ENCODE measurements around the gene PLET1.
"Not testable (repeated sequence)": the region's sequence is repeated elsewhere in the genome, so short reads cannot be mapped to it uniquely, and the experiment has no call there.

Gene PLET1

DNA sequence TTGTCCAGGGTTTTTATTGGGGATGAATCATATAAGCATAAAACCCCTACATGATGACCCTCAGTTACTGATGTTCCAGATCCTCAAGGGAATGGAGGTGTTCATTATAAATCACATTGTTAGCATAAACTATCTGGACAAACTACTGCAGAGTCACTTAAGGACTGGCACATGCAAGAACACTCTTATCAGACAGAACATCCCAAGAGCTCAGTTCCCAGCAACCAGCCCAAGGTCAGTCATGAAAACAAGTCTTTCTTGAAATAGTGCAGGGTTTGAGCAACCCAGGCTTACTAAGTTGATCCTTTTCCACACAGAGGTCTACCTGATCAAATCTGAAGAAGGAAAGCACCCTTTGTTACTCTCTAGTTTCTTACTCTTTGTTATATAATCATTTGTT is 48.0 kb downstream of the PLET1 start:
- DNase-seq (ENCODE audit: extremely low read depth, low read depth): no peak
- H3K4me3 ChIP-seq (replicated peaks; ENCODE audit: low read depth, low read length): no peak overlapping the region
- TF ChIP-seq, protein P1, sequence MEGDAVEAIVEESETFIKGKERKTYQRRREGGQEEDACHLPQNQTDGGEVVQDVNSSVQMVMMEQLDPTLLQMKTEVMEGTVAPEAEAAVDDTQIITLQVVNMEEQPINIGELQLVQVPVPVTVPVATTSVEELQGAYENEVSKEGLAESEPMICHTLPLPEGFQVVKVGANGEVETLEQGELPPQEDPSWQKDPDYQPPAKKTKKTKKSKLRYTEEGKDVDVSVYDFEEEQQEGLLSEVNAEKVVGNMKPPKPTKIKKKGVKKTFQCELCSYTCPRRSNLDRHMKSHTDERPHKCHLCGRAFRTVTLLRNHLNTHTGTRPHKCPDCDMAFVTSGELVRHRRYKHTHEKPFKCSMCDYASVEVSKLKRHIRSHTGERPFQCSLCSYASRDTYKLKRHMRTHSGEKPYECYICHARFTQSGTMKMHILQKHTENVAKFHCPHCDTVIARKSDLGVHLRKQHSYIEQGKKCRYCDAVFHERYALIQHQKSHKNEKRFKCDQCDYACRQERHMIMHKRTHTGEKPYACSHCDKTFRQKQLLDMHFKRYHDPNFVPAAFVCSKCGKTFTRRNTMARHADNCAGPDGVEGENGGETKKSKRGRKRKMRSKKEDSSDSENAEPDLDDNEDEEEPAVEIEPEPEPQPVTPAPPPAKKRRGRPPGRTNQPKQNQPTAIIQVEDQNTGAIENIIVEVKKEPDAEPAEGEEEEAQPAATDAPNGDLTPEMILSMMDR (IDR thresholded peaks at IDR 0.05; ENCODE audit: low read depth, low read length, missing control alignments): no peak

DNA sequence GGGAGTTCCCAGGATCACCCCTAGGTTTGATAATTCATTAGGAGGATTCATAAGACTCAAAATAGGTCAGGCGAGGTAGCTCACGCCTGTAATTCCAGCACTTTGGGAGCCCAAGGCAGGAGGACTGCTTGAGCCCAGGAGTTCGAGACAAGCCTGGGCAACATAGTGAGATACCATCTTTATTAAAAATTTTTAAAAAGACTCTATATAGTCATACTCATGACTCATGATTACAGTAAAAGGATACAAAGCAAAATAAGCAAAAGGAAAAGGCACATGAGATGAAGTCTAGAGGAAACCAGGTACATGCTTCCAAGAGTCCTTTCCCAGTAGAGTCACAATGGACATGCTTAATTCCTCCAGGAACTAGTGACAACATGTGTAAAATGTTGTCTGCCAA is 48.4 kb downstream of the PLET1 start:
- TF ChIP-seq, protein P1 (IDR thresholded peaks at IDR 0.05; ENCODE audit: low read depth, low read length, missing control alignments): no peak
- no peak for DNase-seq (ENCODE audit: extremely low read depth, low read depth)
- H3K4me3 ChIP-seq (replicated peaks; ENCODE audit: low read depth, low read length): no peak overlapping the region

GRCh38 chr11:112211536-112211935 is 49.1 kb downstream of the PLET1 start:
- TF ChIP-seq, protein P1 (IDR thresholded peaks at IDR 0.05; ENCODE audit: low read depth, low read length, missing control alignments): no peak
- DNase-seq (ENCODE audit: extremely low read depth, low read depth): no peak

GRCh38 chr11:112210890-112211289 is 49.8 kb downstream of the PLET1 start:
- no peak overlapping the region for H3K4me3 ChIP-seq (replicated peaks; ENCODE audit: low read depth, low read length)
- TF ChIP-seq, protein P1 (IDR thresholded peaks at IDR 0.05; ENCODE audit: low read depth, low read length, missing control alignments): no peak
- no peak for DNase-seq (ENCODE audit: extremely low read depth, low read depth)

More at GRCh38 chr11:112211536-112211935, 49.1 kb downstream of the PLET1 start:
- no peak overlapping the region for H3K4me3 ChIP-seq (replicated peaks; ENCODE audit: low read depth, low read length)

- TF ChIP-seq, protein P1 (IDR thresholded peaks at IDR 0.05; ENCODE audit: low read depth, low read length, missing control alignments): no peak
- no peak for DNase-seq (ENCODE audit: extremely low read depth, low read depth)
- no peak overlapping the region for H3K4me3 ChIP-seq (replicated peaks; ENCODE audit: low read depth, low read length)
Observed at GRCh38 chr11:112206071-112206470, 54.6 kb downstream of the PLET1 start.

DNA sequence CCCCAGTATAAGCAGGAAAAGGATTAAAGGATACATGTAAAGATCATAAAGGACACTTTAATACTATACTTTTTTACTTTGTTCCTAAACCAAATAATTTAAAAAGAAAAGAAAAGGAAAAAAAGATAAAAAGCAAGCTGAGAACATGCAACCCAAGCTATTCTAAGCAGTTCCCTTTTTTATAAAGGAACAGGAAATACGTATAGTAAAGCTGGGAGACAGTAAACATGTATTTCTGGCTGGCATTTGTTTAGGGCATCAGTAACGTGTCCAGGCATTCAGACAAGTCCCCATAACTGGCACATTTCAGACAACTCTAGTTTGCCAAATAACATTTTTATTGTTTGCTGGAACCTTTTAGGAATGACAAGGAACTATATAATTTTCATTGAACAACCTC is 60.4 kb downstream of the PLET1 start:
- no peak overlapping the region for H3K4me3 ChIP-seq (replicated peaks; ENCODE audit: low read depth, low read length)
- DNase-seq (ENCODE audit: extremely low read depth, low read depth): no peak
- TF ChIP-seq, protein P1 (IDR thresholded peaks at IDR 0.05; ENCODE audit: low read depth, low read length, missing control alignments): no peak

DNA sequence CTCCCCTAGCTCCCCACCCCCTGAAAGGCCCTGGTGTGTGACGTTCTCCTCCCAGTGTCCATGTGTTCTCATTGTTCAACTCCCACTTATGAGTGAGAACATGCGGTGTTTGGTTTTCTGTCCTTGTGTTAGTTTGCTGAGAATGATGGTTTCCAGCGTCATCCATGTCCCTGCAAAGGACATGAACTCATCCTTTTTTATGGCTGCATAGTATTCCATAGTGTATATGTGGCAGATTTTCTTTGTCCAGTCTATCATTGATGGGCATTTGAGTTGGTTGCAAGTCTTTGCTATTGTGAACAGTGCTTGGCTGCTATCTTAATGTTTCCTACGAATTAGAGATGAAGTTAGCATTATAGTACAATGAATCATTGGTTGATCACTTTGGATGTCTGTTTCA is 61.6 kb downstream of the PLET1 start:
- DNase-seq (ENCODE audit: extremely low read depth, low read depth): not testable (repeated sequence)

More for the DNA sequence above, 61.6 kb downstream of the PLET1 start:
- not testable (repeated sequence) for H3K4me3 ChIP-seq (replicated peaks; ENCODE audit: low read depth, low read length)

Data from HFF-Myc (cell line).